ENCODE results near the gene MMP25. TPM values are rescaled to one million over a fixed set of nuclear protein-coding genes. Genes with fewer than 3 reads are reported as not detected.
A peak's percentile ranks its signal among the peaks of the same experiment; 100 is the strongest.

The MMP25 gene
- total RNA-seq, 2 experiments from 2014 or later, result 2.2 TPM

- Mint-ChIP-seq H3K27ac (no peak overlapping the region), H3K27me3 (peaks cover 55% of the 10 kb centered on the region), H3K4me3 (no peak overlapping the region), H3K9me3 (no peaks in the 10 kb centered on the region), H3K36me3 (no peaks in the 10 kb centered on the region), H3K4me1 (ENCODE audit: low read depth) (peaks cover 14% of the 10 kb centered on the region)
- no peak for DNase-seq
- ChIA-PET CTCF (interaction anchor here (0.6 to 11.0 kb wide), 7 partner anchors 10 to 250 kb away, joined by 3 to 200 read pairs (median 3); partner anchors contain the start of genes HCFC1R1, THOC6 and ZNF213), POLR2A (interaction anchor here (1.0 kb wide), 1 partner anchor 23 kb away, joined by 3 read pairs; no protein-coding TSS in a partner anchor)
- intact Hi-C loops (cut with micrococcal nuclease), result no loop called here
Observed at GRCh38 chr16:3035289-3035971, 10.9 kb upstream of the MMP25 start.

- peaks cover 55% of the 10 kb centered on the region for H3K27me3 Mint-ChIP-seq
- H3K36me3 Mint-ChIP-seq, result no peaks in the 10 kb centered on the region
- no peak for DNase-seq
- peaks cover 14% of the 10 kb centered on the region for H3K4me1 Mint-ChIP-seq (ENCODE audit: low read depth)
- H3K4me3 Mint-ChIP-seq, result no peak overlapping the region
- ChIA-PET CTCF (interaction anchor here (0.6 to 9.2 kb wide), 4 partner anchors 12 to 66 kb away, joined by 3 to 92 read pairs (median 4); partner anchors contain the start of genes HCFC1R1 and THOC6), POLR2A (no interaction called here)
- no peaks in the 10 kb centered on the region for H3K9me3 Mint-ChIP-seq
- no peak overlapping the region for H3K27ac Mint-ChIP-seq
- intact Hi-C loops (cut with micrococcal nuclease), result no loop called here
Observed at GRCh38 chr16:3035972-3036725, 10.2 kb upstream of the MMP25 start.

- no peak for DNase-seq
- no peaks in the 10 kb centered on the region for H3K36me3 Mint-ChIP-seq
- no peaks in the 10 kb centered on the region for H3K9me3 Mint-ChIP-seq
- no peak within 1 kb of the TSS for H3K4me3 Mint-ChIP-seq
- CTCF ChIA-PET, result interaction anchor here (3.5 kb wide), 1 partner anchor 8 kb away, joined by 32 read pairs; no protein-coding TSS in a partner anchor
- POLR2A ChIA-PET, result no interaction called here
- intact Hi-C loops (cut with micrococcal nuclease), result no loop called here
- H3K4me1 Mint-ChIP-seq (ENCODE audit: low read depth), result peaks cover 14% of the 10 kb centered on the region
- no peak within 1 kb of the TSS for H3K27ac Mint-ChIP-seq
- H3K27me3 Mint-ChIP-seq, result peaks cover 56% of the 10 kb centered on the region
Observed at GRCh38 chr16:3036726-3037315, 9.5 kb upstream of the MMP25 start, which contains the start of gene BICDL2. Gene BICDL2 (minus strand): TSS chr16:3036944. CDS start chr16:3035496, 1,448 bp downstream.

GRCh38 chr16:3038256-3038655 is 8.1 kb upstream of the MMP25 start:
- Mint-ChIP-seq H3K4me1 (ENCODE audit: low read depth) (peaks cover 14% of the 10 kb centered on the region), H3K27ac (no peak overlapping the region), H3K9me3 (no peaks in the 10 kb centered on the region), H3K27me3 (peaks cover 51% of the 10 kb centered on the region), H3K4me3 (no peak overlapping the region), H3K36me3 (no peaks in the 10 kb centered on the region)
- intact Hi-C loops (cut with micrococcal nuclease), result no loop called here
- CTCF ChIA-PET, result interaction anchor here (0.7 to 3.5 kb wide), 2 partner anchors 9 to 93 kb away, joined by 3 to 32 read pairs; no protein-coding TSS in a partner anchor
- POLR2A ChIA-PET, result interaction anchor here (1.7 kb wide), 1 partner anchor 27 kb away, joined by 4 read pairs; the partner anchor contains the start of gene IL32
- no peak for DNase-seq

GRCh38 chr16:3038896-3039295 is 7.5 kb upstream of the MMP25 start:
- H3K36me3 Mint-ChIP-seq, result no peaks in the 10 kb centered on the region
- no peak overlapping the region for H3K27ac Mint-ChIP-seq
- CTCF ChIA-PET, result interaction anchor here (2.8 to 3.5 kb wide), 2 partner anchors 10 to 20 kb away, joined by 16 to 32 read pairs; no protein-coding TSS in a partner anchor
- no peak overlapping the region for H3K4me3 Mint-ChIP-seq
- intact Hi-C loops (cut with micrococcal nuclease), result no loop called here
- H3K4me1 Mint-ChIP-seq (ENCODE audit: low read depth), result peaks cover 14% of the 10 kb centered on the region
- peaks cover 52% of the 10 kb centered on the region for H3K27me3 Mint-ChIP-seq
- DNase-seq, result no peak
- no peaks in the 10 kb centered on the region for H3K9me3 Mint-ChIP-seq
- POLR2A ChIA-PET, result interaction anchor here (0.5 to 1.7 kb wide), 3 partner anchors 13 to 107 kb away, joined by 3 to 4 read pairs (median 3); partner anchors contain the start of gene IL32

GRCh38 chr16:3042376-3042775 is 4.0 kb upstream of the MMP25 start:
- intact Hi-C loops (cut with micrococcal nuclease), result no loop called here
- Mint-ChIP-seq H3K4me1 (ENCODE audit: low read depth) (peaks cover 13% of the 10 kb centered on the region), H3K9me3 (no peaks in the 10 kb centered on the region), H3K27ac (no peak overlapping the region), H3K4me3 (no peak overlapping the region), H3K36me3 (no peaks in the 10 kb centered on the region), H3K27me3 (peaks cover 50% of the 10 kb centered on the region)
- no peak for DNase-seq
- CTCF ChIA-PET, result interaction anchor here (0.9 to 3.7 kb wide), 4 partner anchors 12 to 87 kb away, joined by 3 to 60 read pairs (median 9); no protein-coding TSS in a partner anchor
- POLR2A ChIA-PET, result no interaction called here

- H3K9me3 Mint-ChIP-seq, result no peaks in the 10 kb centered on the region
- no peaks in the 10 kb centered on the region for H3K36me3 Mint-ChIP-seq
- H3K27ac Mint-ChIP-seq, result no peak overlapping the region
- ChIA-PET POLR2A (no interaction called here), CTCF (interaction anchor here (2.2 kb wide), 1 partner anchor 13 kb away, joined by 16 read pairs; no protein-coding TSS in a partner anchor)
- intact Hi-C loops (cut with micrococcal nuclease), result no loop called here
- peaks cover 15% of the 10 kb centered on the region for H3K4me1 Mint-ChIP-seq (ENCODE audit: low read depth)
- peak overlapping the region; percentile 68 for H3K4me3 Mint-ChIP-seq
- H3K27me3 Mint-ChIP-seq, result peaks cover 33% of the 10 kb centered on the region
- no peak for DNase-seq
Observed at GRCh38 chr16:3044708-3045107, 1.7 kb upstream of the MMP25 start.

- DNase-seq, result no peak
- CTCF ChIA-PET, result interaction anchor here (1.8 to 6.2 kb wide), 4 partner anchors 12 to 83 kb away, joined by 8 to 89 read pairs (median 16); no protein-coding TSS in a partner anchor
- H3K36me3 Mint-ChIP-seq, result no peaks in the 10 kb centered on the region
- H3K4me3 Mint-ChIP-seq, result no peak overlapping the region
- H3K27ac Mint-ChIP-seq, result no peak overlapping the region
- H3K9me3 Mint-ChIP-seq, result no peaks in the 10 kb centered on the region
- peaks cover 23% of the 10 kb centered on the region for H3K4me1 Mint-ChIP-seq (ENCODE audit: low read depth)
- intact Hi-C loops (cut with micrococcal nuclease), result no loop called here
- peaks cover 27% of the 10 kb centered on the region for H3K27me3 Mint-ChIP-seq
- POLR2A ChIA-PET, result interaction anchor here (1.0 to 1.3 kb wide), 2 partner anchors 15 kb away, joined by 3 to 5 read pairs; no protein-coding TSS in a partner anchor
Observed at GRCh38 chr16:3046641-3047386, 453 bp downstream of the MMP25 start.

GRCh38 chr16:3047387-3047720 is 993 bp downstream of the MMP25 start:
- POLR2A ChIA-PET, result interaction anchor here (1.3 kb wide), 1 partner anchor 16 kb away, joined by 5 read pairs; no protein-coding TSS in a partner anchor
- peaks cover 26% of the 10 kb centered on the region for H3K4me1 Mint-ChIP-seq (ENCODE audit: low read depth)
- intact Hi-C loops (cut with micrococcal nuclease), result no loop called here
- CTCF ChIA-PET, result interaction anchor here (1.5 to 6.2 kb wide), 6 partner anchors 11 to 82 kb away, joined by 4 to 89 read pairs (median 12); partner anchors contain the start of gene IL32
- H3K4me3 Mint-ChIP-seq, result no peak overlapping the region
- H3K27me3 Mint-ChIP-seq, result peaks cover 27% of the 10 kb centered on the region
- H3K9me3 Mint-ChIP-seq, result no peaks in the 10 kb centered on the region
- no peak overlapping the region for H3K27ac Mint-ChIP-seq
- DNase-seq, result no peak
- H3K36me3 Mint-ChIP-seq, result no peaks in the 10 kb centered on the region

- intact Hi-C loops (cut with micrococcal nuclease), result no loop called here
- ChIA-PET POLR2A (no interaction called here), CTCF (interaction anchor here (6.2 kb wide), 1 partner anchor 19 kb away, joined by 89 read pairs; no protein-coding TSS in a partner anchor)
- H3K36me3 Mint-ChIP-seq, result peaks cover 9% of the 10 kb centered on the region
- no peaks in the 10 kb centered on the region for H3K9me3 Mint-ChIP-seq
- H3K27me3 Mint-ChIP-seq, result peaks cover 7% of the 10 kb centered on the region
- H3K4me1 Mint-ChIP-seq (ENCODE audit: low read depth), result peaks cover 32% of the 10 kb centered on the region
- no peak for DNase-seq
- no peak overlapping the region for H3K27ac Mint-ChIP-seq
- H3K4me3 Mint-ChIP-seq, result no peak overlapping the region
Observed at GRCh38 chr16:3049921-3050481, 3.6 kb downstream of the MMP25 start.

GRCh38 chr16:3050487-3050886 is 4.1 kb downstream of the MMP25 start:
- Mint-ChIP-seq H3K4me3 (no peak overlapping the region), H3K9me3 (no peaks in the 10 kb centered on the region), H3K4me1 (ENCODE audit: low read depth) (peaks cover 33% of the 10 kb centered on the region), H3K27ac (peak overlapping the region; percentile 38), H3K36me3 (peaks cover 12% of the 10 kb centered on the region), H3K27me3 (peaks cover 3% of the 10 kb centered on the region)
- intact Hi-C loops (cut with micrococcal nuclease), result no loop called here
- POLR2A ChIA-PET, result no interaction called here
- CTCF ChIA-PET, result interaction anchor here (0.9 to 6.2 kb wide), 3 partner anchors 9 to 76 kb away, joined by 3 to 89 read pairs (median 3); no protein-coding TSS in a partner anchor
- DNase-seq, result no peak
